Adipose tissue (tissue), 3 donors: Measurements from ENCODE around the gene CDK19. TPM values are rescaled to one million over a fixed set of nuclear protein-coding genes. Genes with fewer than 3 reads are reported as not detected.

ENCODE experiments used
- H3K27ac ChIP-seq: one replicate; pipeline ENCODE4 v1.5.1; 2013; ENCODE audit warnings: low read depth, low read length
- WGBS, 3 donors: extraction: QIAGEN DNeasy Blood & Tissue Kit; methylation state at CpG; one replicate each; pipeline ENCODE4 v1.1.7; 2013; 5-methylcytosine and 5-hydroxymethylcytosine counted together
- polyA plus RNA-seq, 3 donors: library from polyadenylated mRNA; stranded (reverse); fragments of 200-250 nt; gene quantifications; one replicate each; pipeline ENCODE4 v1.2.3, GENCODE V29; 2013
- donor health status: healthy with polysubstance abuse.
- donor health status: Bipolar disorder and iron deficiency.
- donor health status: healthy.

CDK19 gene
- polyA plus RNA-seq, 3 donors: 2.6 to 9.8 (median 4.0) TPM

GRCh38 chr6:110575925-110576463 is 239.3 kb downstream of the CDK19 start:
- H3K27ac ChIP-seq: no peak overlapping the region
- 70 to 81% (median 79%) methylated on average over 5 of the region's 5 CpGs for WGBS, 3 donors

GRCh38 chr6:110574817-110575216 is 240.5 kb downstream of the CDK19 start:
- no peak overlapping the region for H3K27ac ChIP-seq
- WGBS, 3 donors: 68 to 85% (median 81%) methylated on average over 3 of the region's 3 CpGs

- no peak overlapping the region for H3K27ac ChIP-seq
- 44 to 57% (median 47%) methylated on average over 2 of the region's 2 CpGs for WGBS, 3 donors
These were observed 241.7 kb downstream of the CDK19 start for GRCh38 chr6:110573537-110573936.

- no peak overlapping the region for H3K27ac ChIP-seq
These were observed 242.1 kb downstream of the CDK19 start for GRCh38 chr6:110573136-110573535.

- WGBS, 3 donors: 79 to 85% (median 82%) methylated on average over 7 of the region's 7 CpGs
- H3K27ac ChIP-seq: no peak overlapping the region
These were observed 247.1 kb downstream of the CDK19 start for GRCh38 chr6:110567957-110568696.

GRCh38 chr6:110566346-110567125 is 248.7 kb downstream of the CDK19 start:
- no peak overlapping the region for H3K27ac ChIP-seq
- WGBS, 3 donors: 36 to 67% (median 60%) methylated on average over 7 of the region's 7 CpGs

- whole genome bisulfite sequencing, 3 donors: 94 to 97% (median 95%) methylated on average over 6 of the region's 6 CpGs
- H3K27ac ChIP-seq: no peak overlapping the region
These were observed 250.4 kb downstream of the CDK19 start for GRCh38 chr6:110564703-110565421.

GRCh38 chr6:110563711-110564110 is 251.6 kb downstream of the CDK19 start:
- H3K27ac ChIP-seq: no peak overlapping the region
- WGBS, 3 donors: 88 to 89% (median 88%) methylated on average over 2 of the region's 2 CpGs

GRCh38 chr6:110562316-110562915 is 252.9 kb downstream of the CDK19 start:
- WGBS, 3 donors: 93 to 95% (median 94%) methylated on average over 6 of the region's 6 CpGs
- no peak overlapping the region for H3K27ac ChIP-seq

- no peak overlapping the region for H3K27ac ChIP-seq
These were observed 253.6 kb downstream of the CDK19 start for GRCh38 chr6:110561696-110562095.

- 88 to 89% (median 88%) methylated on average over 5 of the region's 5 CpGs for WGBS, 3 donors
- H3K27ac ChIP-seq: no peak overlapping the region
These were observed 254.3 kb downstream of the CDK19 start for GRCh38 chr6:110561008-110561396.

GRCh38 chr6:110560239-110561007 is 254.8 kb downstream of the CDK19 start:
- WGBS, 3 donors: 46 to 73% (median 47%) methylated on average over 6 of the region's 6 CpGs
- no peak overlapping the region for H3K27ac ChIP-seq

Other genes starting within 250 kb of the CDK19 start
- gene AMD1, start 59.3 kb upstream of the CDK19 start, polyA plus RNA-seq: 10 to 100 TPM; 14.0 to 52.9 (median 43.0) TPM
- 10 to 100 TPM; 26.4 to 86.7 (median 62.9) TPM for gene GTF3C6, start 143.2 kb upstream of the CDK19 start, polyA plus RNA-seq
- 10 to 100 TPM; 18.2 to 32.6 (median 23.5) TPM for gene RPF2, start 166.6 kb upstream of the CDK19 start, polyA plus RNA-seq